ENCODE data around the gene FAM168A. TPM values are rescaled to one million over a fixed set of nuclear protein-coding genes. Genes with fewer than 3 reads are reported as not detected.

Gene FAM168A
- total RNA-seq, 1 donor from 2014 or later, result 28.8 TPM

DNA sequence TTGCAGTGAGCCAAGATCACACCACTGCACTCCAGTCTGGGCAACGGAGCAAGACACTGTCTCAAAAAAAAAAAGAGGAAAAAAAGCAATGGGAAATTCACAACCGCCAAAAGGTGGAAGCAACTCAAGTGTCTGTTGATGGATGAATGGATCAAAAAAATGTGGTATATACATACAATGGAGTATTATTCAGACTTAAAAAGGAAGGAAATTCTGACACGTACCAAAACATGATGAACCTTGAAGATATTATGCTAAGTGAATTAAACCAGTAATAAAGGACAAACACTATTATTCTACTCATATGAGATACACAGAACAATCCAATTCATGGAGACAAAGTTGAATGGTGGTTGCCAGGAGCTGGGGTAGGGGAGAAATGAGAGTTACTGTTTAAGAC lies 40.9 kb downstream of the FAM168A start:
- no peak for DNase-seq

DNA sequence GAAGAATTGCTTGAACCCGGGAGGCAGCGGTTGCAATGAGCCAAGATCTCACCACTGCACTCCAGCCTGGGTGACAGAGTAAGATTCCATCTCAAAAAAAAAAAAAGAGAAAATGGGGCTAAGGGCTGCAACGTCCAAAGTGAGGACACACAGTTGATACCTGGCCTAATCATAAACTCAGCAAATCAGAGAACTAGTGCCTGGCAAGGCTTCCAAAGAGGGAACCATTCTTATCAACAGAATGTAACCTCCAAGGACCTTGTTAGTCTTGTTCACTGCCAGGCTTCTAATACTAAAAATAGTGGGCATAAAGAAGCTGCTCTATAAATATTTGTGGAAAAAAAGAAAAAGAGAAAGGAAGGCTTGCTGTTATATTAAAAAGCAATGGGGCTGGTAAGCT lies 42.3 kb downstream of the FAM168A start:
- no peak for DNase-seq

DNA sequence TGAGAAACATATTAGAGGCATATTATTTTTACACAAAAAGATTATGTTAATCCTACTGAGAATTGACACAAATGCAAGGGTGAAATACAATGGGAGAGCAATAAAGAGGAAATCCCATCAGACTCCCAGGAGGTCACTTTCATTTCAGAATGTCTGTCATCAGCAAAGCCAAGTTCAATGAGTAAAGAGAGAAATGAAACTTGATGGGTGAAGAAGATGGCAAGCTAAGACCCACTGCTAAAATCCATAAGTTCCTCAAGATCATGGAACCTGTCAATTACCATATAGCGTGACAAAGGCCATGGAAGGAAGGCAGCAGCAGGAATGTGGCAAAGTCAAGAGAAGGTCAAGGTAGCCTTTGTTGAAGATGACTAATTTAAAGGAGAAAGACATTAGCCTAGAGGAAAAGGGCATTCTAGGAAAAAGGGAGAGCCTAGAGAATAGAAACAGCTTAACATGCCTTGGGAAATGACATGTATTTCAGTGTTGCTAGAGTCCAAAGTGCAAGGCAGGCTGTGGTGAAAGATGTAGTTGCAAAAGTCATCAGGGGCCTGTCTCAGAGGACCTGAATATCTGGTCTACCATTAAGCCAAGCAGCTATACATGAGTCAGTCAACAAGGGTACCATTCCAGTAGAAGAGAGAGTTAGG lies 43.1 kb downstream of the FAM168A start:
- no peak for DNase-seq

DNA sequence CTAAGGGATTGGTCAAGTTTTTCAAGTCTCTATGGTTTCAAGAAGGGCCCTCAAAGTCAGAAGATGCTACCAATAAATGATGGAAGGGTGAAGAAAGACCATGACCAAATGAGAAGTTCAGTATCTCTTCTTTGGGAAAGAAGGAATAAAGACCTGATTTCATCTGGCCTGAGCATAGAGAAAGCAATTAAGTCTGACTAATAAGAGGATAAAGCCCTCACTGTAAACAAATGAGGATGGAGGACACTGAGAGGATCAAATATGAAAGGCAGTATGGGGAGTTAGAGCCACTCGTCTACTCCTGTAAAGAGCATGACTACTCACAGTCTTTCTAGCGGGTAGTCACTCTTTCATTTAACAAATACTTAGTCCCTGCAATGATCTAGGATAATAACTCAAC lies 44.6 kb downstream of the FAM168A start:
- DNase-seq, result no peak

DNA sequence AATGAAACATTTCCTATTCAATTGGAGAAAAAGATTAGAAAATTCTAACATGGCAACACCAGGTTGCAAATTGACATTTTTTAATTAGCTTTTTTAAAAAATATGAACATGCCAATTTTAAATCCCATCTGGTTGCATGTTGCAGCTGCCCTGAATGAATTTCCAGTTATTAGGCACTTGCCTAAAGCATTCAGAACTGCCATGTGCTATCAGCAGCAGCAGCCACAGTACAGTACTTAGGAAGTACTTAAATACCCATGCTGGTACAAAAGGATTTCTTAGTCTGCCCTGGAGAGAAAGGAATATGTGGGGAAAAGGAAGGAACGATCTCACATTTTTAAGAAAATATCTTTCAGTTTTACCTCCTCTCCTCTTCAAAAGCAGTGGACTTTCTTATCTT lies 46.2 kb downstream of the FAM168A start:
- DNase-seq, result peak; percentile 24

DNA sequence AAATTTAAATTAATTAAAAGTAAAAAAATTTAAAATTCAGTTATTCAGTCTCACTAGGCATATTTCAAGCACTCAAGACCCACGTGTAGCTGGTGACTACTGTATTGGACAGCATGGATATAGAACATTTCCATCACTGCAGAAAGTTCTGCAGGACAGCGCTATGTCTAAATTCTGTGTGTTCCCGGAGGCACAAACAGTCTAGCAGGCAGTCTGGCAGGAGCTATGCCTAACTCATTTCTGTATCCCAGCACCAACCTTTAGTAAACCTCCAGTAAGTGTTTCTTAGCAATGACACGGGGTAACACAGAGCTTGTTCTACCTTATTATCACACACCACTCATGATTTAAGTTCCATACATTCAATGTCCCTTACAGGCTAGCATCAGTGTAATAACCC lies 48.5 kb downstream of the FAM168A start:
- no peak for DNase-seq

DNA sequence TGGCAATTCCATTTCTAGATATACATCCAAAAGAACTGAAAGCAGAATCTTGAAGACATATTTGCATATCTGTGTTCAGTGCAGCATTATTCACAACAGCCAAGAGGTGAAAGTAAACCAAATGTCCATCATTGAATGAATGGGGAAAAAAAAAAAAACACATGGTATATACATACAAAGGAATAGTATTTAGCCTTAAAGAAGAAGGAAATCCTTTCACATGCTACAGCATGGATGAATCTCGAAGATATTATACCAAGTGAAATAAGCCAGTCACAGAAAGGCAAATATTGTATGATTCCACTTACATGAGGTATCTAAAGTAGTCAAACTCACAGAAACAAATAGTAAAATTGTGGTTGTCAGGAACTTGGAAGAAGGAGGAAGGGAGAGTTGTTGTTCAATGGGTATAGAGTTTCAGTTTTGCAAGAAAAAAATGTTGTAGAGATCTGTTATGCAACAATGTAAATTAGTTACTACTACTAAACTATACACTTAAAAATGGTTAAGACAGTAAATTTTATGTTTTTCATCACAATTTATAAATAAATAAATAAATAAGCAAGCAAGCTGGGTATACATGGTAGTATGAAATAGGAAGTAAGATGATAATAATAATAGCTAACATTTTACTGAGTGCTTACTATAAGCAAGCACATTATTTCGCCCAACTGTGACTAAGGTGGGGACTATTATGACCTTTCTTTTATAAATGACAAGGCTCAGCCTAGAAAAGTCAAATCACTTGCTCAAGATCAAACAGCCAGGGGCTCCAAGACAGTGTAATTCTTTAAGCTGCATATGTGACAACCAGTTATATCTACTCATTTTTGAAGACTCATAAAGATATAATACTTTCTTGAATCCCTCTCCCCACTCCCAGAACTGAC lies 50.0 kb downstream of the FAM168A start:
- no peak for DNase-seq

DNA sequence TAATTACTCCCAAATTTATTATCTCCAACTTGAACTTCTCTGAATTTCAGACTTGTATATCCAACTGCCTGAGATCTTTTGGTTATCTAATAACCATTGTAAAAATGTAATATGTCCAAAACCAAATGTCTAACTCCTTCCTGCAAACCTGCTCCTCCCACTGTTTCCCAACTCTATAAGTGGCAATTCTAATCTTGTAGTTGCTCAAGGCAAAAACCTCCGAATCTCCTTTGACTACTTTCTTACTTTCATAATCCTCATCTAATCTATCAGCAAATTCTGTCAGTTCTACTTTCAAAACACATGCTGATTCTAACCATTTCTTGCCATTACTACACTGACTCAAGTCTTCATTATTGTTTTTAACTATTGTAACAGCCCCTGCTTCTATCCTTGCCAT lies 55.7 kb downstream of the FAM168A start:
- no peak for DNase-seq

DNA sequence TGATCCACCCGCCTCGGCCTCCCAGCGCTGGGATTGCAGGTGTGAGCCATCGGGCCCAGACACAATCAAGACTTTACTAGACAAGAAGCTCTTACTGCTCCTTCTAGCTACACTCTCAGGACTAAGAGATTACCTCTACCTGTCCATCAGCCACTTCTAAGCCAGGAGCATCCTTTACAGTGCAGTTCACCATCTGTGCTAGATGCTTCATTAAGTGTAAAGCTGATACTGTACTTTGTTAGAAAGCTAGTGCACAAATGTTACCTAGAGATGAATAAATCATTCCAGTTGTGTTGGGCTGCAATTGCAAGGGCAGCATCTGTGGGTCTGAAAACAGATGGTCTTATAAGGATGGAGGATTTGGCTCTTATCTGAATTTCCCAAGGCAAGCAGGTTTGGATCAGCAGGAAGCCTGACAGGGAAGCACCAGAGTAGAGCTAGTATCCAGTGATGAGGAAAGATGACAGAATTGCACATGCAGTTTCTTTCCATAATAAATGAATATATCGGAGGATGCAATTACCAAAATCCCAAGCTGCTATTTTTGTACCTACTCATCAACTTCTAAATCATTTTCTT lies 58.3 kb downstream of the FAM168A start:
- DNase-seq, result no peak

DNA sequence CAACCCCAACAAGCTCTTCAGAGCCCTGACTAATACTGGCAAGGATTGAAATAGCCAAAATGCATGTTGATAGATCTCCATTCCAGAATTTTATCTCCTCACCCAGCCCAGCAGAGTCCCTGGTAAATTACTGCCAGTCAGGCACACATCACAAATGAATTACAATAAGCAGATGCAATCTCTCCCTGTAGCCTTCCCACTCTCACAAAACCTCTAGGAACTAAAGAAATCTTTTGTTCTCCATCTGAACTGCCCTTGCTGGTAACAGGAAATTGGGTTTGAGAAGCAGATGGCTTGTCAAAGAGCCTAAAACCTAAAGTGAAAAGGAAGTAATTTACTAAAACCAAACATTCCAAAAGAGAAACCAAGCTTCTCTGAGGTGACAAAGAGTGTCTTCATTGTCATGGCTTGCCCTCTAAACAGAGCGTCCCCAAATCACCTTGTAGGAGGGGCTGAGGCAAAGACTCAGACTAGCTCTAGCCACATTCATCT lies 59.5 kb downstream of the FAM168A start:
- no peak for DNase-seq

DNA sequence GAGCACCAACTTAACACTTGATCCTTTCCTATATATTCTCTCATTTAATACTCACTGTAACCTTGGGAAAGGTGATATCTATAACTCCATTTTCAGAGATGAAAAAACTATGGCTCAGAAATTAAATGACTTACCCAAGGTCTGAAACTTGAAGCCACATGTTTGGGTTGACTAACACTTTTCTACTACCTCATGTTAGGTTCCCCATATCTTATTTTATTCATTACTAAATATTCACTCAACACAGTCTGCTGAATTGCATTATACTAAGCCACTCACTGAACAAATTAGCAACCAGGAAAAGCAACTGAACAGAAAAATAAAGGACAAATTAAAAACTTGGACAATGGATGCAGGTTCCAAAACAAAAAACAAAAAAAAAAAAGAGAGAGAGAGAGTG lies 59.9 kb downstream of the FAM168A start:
- no peak for DNase-seq

DNA sequence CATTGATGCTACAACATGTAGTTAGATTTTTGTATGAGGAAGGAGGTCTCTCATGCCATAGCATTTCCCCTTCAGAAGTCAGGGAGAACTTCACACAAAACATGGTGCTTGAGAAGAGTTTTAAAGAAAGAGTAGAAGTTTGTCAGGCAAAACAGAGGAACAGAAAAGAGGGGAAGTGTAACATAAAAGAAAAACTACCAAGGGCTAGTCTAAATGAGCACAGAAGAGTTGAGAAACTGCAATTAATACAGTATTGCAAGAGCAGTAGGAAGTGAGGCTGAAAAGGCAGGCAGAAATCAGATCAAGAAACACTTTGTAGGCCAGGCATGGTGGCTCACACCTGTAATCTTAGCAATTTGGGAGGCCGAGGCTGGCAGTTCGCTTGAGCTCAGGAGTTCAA lies 61.0 kb downstream of the FAM168A start:
- no peak for DNase-seq

DNA sequence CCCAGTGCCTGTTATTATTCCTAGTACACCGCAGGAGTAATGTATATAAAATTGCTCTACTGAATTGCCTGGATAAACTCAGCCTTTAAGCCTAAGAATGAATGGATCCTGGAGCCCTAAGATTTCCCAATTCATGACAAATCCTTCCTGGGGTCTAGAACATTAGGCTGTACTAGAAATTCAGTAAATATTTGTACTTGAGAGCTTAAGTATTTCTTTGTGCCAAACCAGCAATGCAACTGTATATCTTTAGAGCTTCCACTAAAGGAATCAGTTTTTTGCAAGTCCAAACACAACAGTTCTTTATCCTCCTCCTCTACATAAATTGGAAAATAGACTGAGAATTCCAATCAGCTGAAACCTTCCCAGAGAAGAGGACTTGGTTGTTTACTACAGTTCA lies 65.6 kb downstream of the FAM168A start:
- DNase-seq, result no peak

DNA sequence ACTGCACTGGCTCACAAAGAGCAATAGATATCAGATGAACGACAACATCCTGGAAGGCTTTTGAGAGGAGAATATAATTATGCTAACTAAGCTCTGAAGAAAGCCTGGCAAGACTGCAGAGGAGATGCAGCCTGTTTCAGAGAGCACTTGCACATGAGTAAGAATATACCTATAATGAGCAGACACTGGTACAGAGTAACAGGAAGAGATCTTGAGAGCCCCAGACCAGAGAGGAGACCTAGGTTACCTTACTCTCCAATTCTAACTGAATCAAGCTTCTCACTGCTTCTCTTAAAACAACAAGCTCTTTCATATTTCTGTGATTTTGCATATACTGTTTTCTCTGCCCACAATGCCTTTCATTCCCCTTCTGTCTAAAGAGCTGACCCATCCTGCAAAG lies 66.5 kb downstream of the FAM168A start:
- no peak for DNase-seq

DNA sequence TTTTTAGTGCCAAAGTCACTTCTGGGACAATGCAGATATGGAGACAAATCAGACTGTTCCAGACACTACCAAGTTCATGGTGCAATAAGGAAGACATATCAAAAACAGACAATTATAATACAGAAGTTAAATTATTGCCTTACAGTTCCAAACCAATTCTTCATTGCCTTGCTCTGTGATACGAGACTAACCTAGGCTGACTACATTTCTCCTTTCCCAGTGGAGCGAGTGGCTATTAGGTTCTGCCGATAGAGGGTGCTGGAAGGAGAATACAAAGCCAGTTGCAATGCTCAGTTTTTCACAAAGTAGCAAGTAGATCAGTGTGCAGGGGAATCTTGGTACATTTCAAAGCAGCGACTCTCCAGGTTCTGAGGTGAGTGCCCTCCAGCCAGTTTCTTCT lies 67.8 kb downstream of the FAM168A start:
- DNase-seq, result no peak

DNA sequence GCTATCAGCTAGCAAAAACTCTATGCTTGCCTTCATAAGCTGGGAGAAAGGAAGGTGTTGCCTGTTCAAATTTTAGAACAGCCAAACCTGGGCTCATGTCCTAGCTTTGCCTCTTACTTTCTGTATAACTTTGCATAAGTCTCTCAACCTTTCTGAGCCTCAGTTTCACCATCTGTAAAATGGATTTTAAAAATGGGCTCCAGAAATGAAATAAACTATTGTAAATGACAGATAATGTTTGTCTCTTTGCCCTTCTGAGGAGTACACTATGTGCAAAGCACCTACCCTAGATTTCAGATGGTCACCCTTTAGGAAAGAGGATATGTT lies 68.7 kb downstream of the FAM168A start:
- no peak for DNase-seq

DNA sequence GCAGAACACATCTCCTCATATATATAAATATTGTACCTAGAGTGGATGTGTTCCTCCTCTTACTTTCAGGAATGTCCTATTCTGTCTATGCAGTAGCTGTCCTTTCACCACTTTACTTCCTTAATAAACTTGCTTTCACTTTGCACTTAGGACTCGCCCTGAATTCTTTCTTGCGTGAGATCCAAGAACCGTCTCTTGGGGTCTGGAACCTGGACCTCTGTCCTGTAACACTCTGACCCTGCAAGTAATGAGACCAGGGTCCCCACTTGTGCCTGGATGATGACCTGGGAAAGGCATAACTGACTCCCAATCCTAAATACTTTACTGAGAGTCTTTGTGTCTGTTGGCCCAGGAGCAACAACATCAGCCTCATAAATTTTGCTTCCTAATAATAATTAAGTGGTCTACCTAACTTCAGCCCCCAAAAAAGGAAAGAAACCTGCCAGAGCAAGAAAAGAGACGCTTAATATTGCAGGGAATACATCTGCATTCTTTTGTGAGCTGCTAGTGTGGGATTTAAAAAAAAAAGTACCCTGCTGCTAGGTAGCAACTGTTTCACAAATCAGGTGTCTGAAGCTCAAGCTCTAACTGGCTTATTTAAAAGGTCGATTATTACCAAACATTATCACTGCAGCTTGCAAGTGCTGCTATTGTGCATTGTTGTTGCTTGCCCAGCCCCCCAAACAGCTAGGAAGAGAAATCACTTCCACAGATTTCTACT lies 69.3 kb downstream of the FAM168A start:
- no peak for DNase-seq

DNA sequence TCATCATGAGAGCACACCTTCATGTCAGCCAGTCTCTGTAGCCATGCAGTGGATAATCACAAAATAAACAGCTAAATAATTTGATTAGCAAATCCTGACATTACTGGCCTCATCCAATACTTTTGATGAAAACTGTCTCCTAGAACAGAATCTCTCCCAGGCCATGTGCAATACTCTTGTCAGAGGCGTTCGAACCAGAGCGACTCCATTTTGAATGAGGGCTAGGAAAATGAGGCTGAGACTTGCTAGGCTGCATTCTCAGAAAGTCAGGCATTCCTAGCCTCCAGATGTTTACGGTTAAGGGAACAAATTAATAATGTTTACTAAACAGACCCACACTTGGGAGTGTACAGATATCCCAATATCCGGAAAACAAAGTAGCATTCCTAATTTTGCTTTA lies 69.9 kb downstream of the FAM168A start:
- DNase-seq, result no peak

DNA sequence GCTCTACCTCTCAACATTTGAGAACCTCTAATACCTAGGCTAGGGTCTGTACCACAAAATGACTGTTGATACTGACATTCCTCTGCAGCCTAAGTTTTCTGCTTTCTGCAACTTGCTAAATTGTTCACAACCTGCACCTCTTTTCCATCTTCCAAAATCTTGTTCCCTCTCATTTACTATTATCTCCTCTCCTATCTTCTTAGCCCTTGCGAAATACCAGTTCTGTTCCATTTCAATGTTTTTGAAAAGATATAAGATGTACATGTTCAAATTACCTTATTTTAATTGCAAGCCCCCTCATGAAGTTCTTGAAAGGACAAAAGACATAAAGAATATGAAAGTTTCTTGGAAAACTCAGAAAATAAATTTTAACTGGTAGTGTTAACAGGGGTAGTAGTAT lies 72.3 kb downstream of the FAM168A start:
- DNase-seq, result no peak

DNA sequence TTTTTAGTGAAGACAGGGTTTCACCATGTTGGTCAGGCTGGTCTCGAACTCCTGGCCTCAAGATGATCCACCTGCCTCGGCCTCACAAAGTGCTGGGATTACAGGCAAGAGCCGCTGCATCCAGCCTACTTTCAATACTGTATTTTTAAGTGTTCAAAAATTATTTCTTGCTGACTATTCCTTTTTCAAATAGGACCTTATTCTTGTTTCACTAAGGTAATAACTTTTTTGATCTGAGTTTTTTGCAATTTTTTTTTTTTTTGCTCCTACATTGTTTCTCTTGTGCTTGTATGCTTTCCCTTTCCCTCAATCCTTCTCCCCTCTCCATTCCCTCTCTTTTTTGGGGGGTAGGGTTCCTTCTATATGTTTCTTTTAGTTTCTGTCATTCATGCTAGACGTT lies 73.1 kb downstream of the FAM168A start:
- DNase-seq, result no peak

DNA sequence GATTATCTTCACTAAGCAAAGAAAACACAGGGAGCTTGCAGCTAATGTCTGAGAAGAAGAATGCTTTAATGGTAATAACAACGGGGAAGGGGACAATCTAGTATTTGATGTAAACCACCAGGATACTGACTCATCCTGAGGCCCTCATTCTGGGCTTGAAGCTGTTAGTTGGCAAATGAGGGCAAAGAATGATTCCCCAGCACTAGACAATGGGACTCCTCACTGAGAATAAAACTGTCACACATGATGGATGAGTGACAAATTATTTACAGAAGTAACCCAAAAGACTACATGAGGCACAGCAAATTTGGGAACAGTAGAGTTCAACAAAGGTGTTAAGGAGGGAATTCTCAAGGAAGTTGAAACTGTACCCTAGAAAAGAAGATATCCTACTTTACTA lies 76.3 kb downstream of the FAM168A start:
- DNase-seq, result no peak

DNA sequence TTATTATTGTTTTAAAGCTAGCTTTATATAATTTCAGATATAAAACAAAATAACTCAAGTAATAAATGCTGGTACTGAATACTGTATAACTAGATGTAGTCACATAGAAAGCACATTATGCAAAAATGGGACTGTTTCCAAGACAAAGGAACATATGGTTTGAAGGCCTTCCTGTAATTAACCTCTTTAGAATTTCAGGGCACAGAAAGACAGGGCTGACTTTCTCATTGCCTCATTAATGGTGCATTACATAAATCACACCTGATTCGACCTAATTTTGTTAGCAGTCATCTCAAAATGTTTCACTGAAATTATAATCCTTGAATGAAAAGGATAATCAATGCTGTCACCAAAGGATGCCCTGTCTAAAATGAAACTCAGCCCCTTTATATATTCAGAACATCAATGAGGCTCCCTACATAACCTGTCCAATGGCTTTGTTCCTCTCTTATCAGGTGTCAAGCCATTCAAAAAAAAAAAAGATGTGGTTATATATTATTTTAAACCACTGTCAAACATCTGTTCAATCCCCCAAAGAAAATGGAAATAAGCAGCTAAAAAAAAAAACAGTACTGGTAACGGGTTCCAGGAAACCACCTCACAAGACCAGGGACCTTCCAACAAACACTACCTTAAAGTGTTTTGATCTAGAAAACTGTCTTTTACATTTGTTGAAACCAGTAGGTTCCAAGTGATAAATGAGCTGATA lies 77.4 kb downstream of the FAM168A start:
- peak; percentile 46 for DNase-seq
